Activated CD8-positive, alpha-beta T cell treated with anti-CD3 and anti-CD28 coated beads, Interleukin-2, amount 10 ng/mL, durations not matched to agents 7 days and 5 days (primary cell): Measurements from ENCODE around the gene MTARC2. TPM values are rescaled to one million over a fixed set of nuclear protein-coding genes. Genes with fewer than 3 reads are reported as not detected.

Experiments used
- ATAC-seq: fragments of 150-1000 bp; cut with Tn5 transposase; one replicate; pipeline ENCODE4 v1.10.0; 2021; ENCODE audit warnings: moderate library complexity
- CTCF ChIA-PET: fragments of 350-600 bp; sonication (Branson Sonifier 250); formaldehyde crosslinking; loops from one replicate; lab custom pipeline; 2021; ENCODE audit warnings: antibody characterized with exemption; lab: Charles Lee
- POLR2A ChIA-PET: fragments of 350-600 bp; sonication (Branson Sonifier 250); formaldehyde crosslinking; loops from one replicate; lab custom pipeline; 2021; ENCODE audit warnings: antibody characterized with exemption; lab: Charles Lee
- DNase-seq: peaks from one replicate; pipeline ENCODE4 v3.0.0-alpha.2; 2020
- H3K27ac Mint-ChIP-seq: one replicate; pipeline ENCODE4 v1.8.0; 2021; ENCODE audit warnings: mild to moderate bottlenecking, mixed read lengths
- H3K27me3 Mint-ChIP-seq: one replicate; pipeline ENCODE4 v1.8.0; 2021; ENCODE audit warnings: low read depth, mixed read lengths
- H3K36me3 Mint-ChIP-seq: one replicate; pipeline ENCODE4 v1.8.0; 2021; ENCODE audit warnings: low read depth, mixed read lengths
- H3K4me1 Mint-ChIP-seq: one replicate; pipeline ENCODE4 v1.8.0; 2021; ENCODE audit warnings: low read depth, mixed read lengths
- H3K4me3 Mint-ChIP-seq: one replicate; pipeline ENCODE4 v1.8.0; 2021; ENCODE audit warnings: mild to moderate bottlenecking, mixed read lengths
- H3K9me3 Mint-ChIP-seq: one replicate; pipeline ENCODE4 v1.8.0; 2022; ENCODE audit warnings: mixed read lengths; ENCODE audit not compliant: insufficient read depth
- total RNA-seq, 2 experiments: library from RNA; stranded (reverse); gene quantifications; one replicate each; pipeline ENCODE4 v1.2.3, GENCODE V29; 2021

Gene MTARC2
- total RNA-seq, 2 experiments from 2014 or later: not detected

DNA sequence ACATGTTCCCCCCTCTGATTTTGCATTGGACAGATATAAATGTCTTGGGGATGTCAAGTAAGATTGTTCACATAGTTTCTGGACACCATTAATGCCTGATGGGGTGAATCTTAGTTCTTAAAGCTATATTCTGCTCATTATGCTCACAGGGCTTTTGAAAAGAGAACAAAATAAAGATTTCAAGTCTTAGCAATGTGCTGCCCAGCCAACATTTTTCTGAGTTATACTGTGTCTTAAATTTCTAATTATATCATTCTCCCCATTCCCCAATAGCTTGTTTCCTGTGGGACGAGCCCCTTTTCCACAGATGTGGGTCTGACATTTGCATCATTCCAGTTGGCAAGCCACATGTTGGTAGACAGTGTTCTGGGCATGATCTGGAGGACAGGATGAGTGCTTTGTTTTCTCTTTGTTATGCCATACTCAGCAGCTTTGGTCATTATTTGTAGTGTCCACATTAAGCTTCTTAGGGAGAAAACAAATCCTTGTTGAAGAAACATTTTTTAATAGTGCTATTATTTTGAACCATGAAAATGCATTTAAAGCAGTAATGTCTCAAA is 71.4 kb downstream of the MTARC2 start:
- Mint-ChIP-seq H3K36me3 (no peaks in the 10 kb centered on the region), H3K27ac (no peak overlapping the region), H3K9me3 (no peaks in the 10 kb centered on the region), H3K27me3 (peaks cover 3% of the 10 kb centered on the region), H3K4me1 (no peaks in the 10 kb centered on the region), H3K4me3 (no peak overlapping the region)
- POLR2A ChIA-PET: no interaction called here
- ATAC-seq (no peak), DNase-seq (no peak)
- CTCF ChIA-PET: interaction anchor here (1.3 to 1.6 kb wide), 2 partner anchors 9 to 16 kb away, joined by 3 to 4 read pairs; no protein-coding TSS in a partner anchor

- ChIA-PET POLR2A (no interaction called here), CTCF (no interaction called here)
- Mint-ChIP-seq H3K4me1 (no peaks in the 10 kb centered on the region), H3K36me3 (no peaks in the 10 kb centered on the region), H3K9me3 (no peaks in the 10 kb centered on the region), H3K27ac (no peak overlapping the region), H3K27me3 (peaks cover 3% of the 10 kb centered on the region), H3K4me3 (no peak overlapping the region)
- DNase-seq (no peak), ATAC-seq (no peak)
Measured at GRCh38 chr1:220824031-220824989, 76.2 kb downstream of the MTARC2 start.

GRCh38 chr1:220825819-220826551 is 77.9 kb downstream of the MTARC2 start:
- no peak overlapping the region for H3K4me3 Mint-ChIP-seq
- H3K27ac Mint-ChIP-seq: no peak overlapping the region
- ATAC-seq: no peak

GRCh38 chr1:220826729-220827128 is 78.6 kb downstream of the MTARC2 start:
- H3K36me3 Mint-ChIP-seq: no peaks in the 10 kb centered on the region
- CTCF ChIA-PET: no interaction called here
- no peaks in the 10 kb centered on the region for H3K4me1 Mint-ChIP-seq
- no peak overlapping the region for H3K27ac Mint-ChIP-seq
- H3K27me3 Mint-ChIP-seq: peaks cover 3% of the 10 kb centered on the region
- ATAC-seq: no peak
- POLR2A ChIA-PET: no interaction called here
- no peaks in the 10 kb centered on the region for H3K9me3 Mint-ChIP-seq
- no peak for DNase-seq
- no peak overlapping the region for H3K4me3 Mint-ChIP-seq

More at GRCh38 chr1:220825819-220826551, 77.9 kb downstream of the MTARC2 start:
- CTCF ChIA-PET: no interaction called here
- Mint-ChIP-seq H3K27me3 (peaks cover 3% of the 10 kb centered on the region), H3K4me1 (no peaks in the 10 kb centered on the region), H3K9me3 (no peaks in the 10 kb centered on the region), H3K36me3 (no peaks in the 10 kb centered on the region)
- POLR2A ChIA-PET: no interaction called here
- no peak for DNase-seq

- H3K27me3 Mint-ChIP-seq: peaks cover 3% of the 10 kb centered on the region
- no peak overlapping the region for H3K27ac Mint-ChIP-seq
- DNase-seq (no peak), ATAC-seq (no peak)
- no peaks in the 10 kb centered on the region for H3K9me3 Mint-ChIP-seq
- H3K36me3 Mint-ChIP-seq: no peaks in the 10 kb centered on the region
- no peaks in the 10 kb centered on the region for H3K4me1 Mint-ChIP-seq
- CTCF ChIA-PET: no interaction called here
- POLR2A ChIA-PET: no interaction called here
- no peak overlapping the region for H3K4me3 Mint-ChIP-seq
Measured at GRCh38 chr1:220827445-220828178, 79.5 kb downstream of the MTARC2 start.

DNA sequence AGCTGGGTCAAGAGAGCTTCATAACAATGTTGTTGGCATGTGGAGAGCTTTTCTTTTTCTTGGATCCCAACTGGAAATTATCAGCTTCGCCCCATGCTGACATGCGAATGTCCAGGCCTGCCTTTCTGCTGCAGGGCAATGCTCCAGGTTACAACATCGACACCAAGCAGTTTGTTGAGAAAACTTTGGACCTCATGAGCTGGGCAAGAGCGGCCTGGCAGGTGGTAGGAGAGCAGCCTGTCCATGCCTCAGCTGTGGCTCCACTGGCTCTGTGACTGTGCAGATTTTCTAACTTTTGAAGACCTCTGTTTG is 80.0 kb downstream of the MTARC2 start:
- DNase-seq (no peak), ATAC-seq (no peak)
- Mint-ChIP-seq H3K36me3 (no peaks in the 10 kb centered on the region), H3K9me3 (no peaks in the 10 kb centered on the region), H3K4me3 (no peak overlapping the region), H3K27ac (no peak overlapping the region), H3K27me3 (peaks cover 3% of the 10 kb centered on the region), H3K4me1 (no peaks in the 10 kb centered on the region)
- ChIA-PET POLR2A (no interaction called here), CTCF (no interaction called here)

DNA sequence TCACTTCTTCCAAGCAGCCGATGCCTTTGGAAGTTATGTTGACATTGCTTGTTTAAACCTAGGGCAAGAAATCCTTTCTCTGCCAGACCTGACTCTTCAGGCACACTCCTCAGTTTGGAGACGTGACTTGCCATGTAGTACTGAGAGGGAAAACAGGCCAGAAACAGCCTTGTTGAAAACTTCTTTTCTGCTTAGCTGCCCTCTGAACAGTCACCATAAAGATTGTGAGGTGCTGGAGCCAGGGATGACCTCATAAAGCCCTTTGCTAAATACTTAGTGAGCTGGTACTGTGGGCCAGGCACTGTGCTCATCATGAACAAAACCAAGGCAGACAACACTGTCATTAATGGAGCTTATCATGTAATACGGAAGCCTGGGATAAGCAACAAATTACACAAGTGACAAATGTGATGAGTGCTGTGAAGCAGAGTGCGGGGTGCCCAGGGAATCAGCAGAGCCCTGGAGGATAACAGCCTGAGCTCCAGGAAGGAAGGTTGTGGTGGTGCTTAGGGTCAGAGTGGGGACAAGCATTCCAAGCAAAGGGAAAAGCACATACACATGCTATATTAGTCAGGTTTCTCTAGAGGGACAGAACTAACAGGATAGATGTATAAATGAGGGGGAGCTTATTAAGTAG is 80.9 kb downstream of the MTARC2 start:
- ATAC-seq (no peak), DNase-seq (no peak)
- no peak overlapping the region for H3K27ac Mint-ChIP-seq
- POLR2A ChIA-PET: no interaction called here
- no peaks in the 10 kb centered on the region for H3K9me3 Mint-ChIP-seq
- no peak overlapping the region for H3K4me3 Mint-ChIP-seq
- CTCF ChIA-PET: no interaction called here
- H3K4me1 Mint-ChIP-seq: no peaks in the 10 kb centered on the region
- H3K27me3 Mint-ChIP-seq: peaks cover under 1% of the 10 kb centered on the region
- H3K36me3 Mint-ChIP-seq: no peaks in the 10 kb centered on the region

DNA sequence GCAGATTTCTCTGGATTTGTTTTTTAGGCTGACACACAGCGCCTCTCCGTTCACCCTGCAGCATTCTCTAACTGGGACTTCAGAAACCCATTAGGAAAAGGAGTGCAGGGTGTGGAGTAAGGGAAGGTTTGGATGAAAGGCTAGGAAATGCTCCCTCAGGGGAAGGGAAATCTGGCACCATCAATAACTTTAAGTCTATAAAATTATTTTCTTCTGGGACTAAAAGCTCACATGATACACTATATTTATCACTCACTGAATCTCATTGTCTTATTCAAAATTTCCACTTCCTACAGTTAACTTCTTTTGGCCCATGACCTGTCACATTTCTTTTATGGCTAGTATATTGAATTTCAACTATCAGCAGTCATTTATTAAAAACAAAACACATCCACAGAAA is 85.3 kb downstream of the MTARC2 start:
- DNase-seq (no peak), ATAC-seq (no peak)
- CTCF ChIA-PET: no interaction called here
- POLR2A ChIA-PET: interaction anchor here (0.7 kb wide), 1 partner anchor 51 kb away, joined by 3 read pairs; no protein-coding TSS in a partner anchor
- Mint-ChIP-seq H3K9me3 (no peaks in the 10 kb centered on the region), H3K27ac (no peak overlapping the region), H3K4me3 (no peak overlapping the region), H3K27me3 (no peaks in the 10 kb centered on the region), H3K36me3 (no peaks in the 10 kb centered on the region), H3K4me1 (no peaks in the 10 kb centered on the region)

Other genes starting within 250 kb of the MTARC2 start
- not detected for gene MARK1, start 220.2 kb upstream of the MTARC2 start, total RNA-seq
- gene C1orf115, start 58.0 kb upstream of the MTARC2 start, total RNA-seq: under 1 TPM; 0.08 to 0.10 TPM
- not detected for gene MTARC1, start 38.6 kb downstream of the MTARC2 start, total RNA-seq
- gene HLX, start 131.1 kb downstream of the MTARC2 start, total RNA-seq: not detected